ENCODE data around the gene SH3PXD2A. TPM values are rescaled to one million over a fixed set of nuclear protein-coding genes. Genes with fewer than 3 reads are reported as not detected.
A peak's percentile ranks its signal among the peaks of the same experiment; 100 is the strongest.
"Not testable (repeated sequence)": the region's sequence is repeated elsewhere in the genome, so short reads cannot be mapped to it uniquely, and the experiment has no call there.

Gene SH3PXD2A
- total RNA-seq, 1 donor from 2014 or later, result 67.3 TPM

DNA sequence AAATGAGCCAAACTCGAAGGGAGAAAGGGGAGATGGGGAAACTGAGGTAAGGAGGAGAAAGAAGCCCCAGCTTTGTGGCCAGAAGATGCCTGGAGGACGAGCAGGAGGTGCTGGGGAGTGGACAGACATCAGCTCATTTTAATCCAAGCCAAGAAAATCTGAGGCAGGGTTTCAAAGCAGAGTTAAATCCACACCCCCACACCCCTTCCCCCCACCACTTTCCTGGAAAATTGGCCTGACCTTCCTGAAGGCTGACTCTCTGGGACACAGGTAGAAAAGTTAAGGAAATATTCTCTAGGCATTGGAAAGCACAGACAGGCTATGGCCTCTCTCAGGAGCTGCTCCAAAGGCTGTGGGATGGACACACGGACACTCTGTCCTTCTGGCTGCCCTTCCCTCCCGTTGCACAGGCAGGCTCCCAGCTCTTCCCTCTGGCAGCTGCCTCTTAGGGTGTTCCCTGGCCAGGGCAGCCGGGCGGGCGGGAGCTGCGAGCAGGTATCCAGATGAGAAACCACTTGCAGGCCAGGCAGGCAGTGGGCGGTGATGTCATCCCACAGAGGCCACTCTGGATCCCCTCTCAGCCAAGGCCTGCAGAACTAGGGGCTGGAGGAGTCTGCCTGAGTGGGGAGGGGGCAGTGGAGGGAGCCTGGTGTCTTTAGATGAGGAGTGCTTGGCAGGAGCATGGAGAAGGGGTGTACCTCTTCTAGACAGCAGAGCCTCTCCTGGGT lies 190.1 kb downstream of the SH3PXD2A start:
- DNase-seq, result peak; percentile 72

DNA sequence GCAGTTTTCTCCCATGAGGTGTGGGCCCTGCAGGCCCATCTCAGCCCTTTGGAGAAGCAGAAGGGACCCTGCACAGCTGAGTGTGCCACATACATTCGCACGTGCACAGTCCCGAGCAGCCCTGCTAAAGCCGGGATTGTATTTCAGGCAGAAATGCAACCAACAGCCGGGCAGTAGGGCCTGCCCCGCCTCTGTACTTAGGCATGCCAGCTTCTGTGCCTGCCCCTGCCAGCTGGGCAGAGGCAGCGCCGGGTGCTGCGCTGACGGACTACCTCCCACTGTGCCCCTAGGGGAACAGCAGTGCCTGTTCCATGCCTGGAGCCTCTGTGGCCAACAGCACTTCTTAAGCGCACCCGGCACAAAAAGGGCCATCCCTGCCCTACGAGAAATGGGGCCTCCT lies 191.6 kb downstream of the SH3PXD2A start:
- DNase-seq, result peak; percentile 93

DNA sequence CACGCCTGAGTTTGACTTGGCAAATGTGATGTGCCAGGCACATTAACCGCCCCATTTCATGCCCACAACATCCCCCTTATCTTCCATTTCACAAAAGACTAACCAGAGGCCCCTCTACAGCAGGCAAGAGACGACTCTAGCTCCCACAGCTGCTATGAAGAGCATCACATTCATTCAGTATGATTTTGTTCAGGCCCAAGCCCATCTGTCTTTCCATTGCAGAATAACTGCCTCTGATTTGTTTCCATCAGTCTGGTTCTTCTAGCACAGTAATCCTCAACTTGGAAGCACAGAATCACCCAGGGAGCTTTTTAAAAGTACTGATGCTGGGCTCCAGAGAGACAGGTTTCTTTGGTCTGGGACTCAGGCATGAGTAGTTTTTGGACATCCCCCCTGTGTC lies 192.1 kb downstream of the SH3PXD2A start:
- DNase-seq, result no peak

DNA sequence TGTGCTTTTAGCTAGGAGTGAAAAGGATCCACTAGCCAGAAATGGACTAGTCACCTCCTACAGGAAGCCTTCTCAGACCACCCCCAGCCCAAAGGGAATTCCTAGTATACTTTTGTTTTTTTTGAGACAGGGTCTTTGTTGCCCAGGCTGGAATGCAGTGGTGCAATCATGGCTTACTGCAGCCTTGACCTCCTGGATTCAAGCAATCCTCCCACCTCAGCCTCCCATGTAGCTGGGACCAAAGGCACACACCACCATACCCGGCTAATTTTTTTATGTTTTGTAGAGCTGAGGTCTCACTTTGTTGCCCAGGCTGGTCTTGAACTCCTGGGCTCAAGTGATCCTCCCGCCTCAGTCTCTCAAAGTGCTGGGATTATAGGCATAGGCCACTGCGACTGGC lies 192.7 kb downstream of the SH3PXD2A start:
- not testable (repeated sequence) for DNase-seq

DNA sequence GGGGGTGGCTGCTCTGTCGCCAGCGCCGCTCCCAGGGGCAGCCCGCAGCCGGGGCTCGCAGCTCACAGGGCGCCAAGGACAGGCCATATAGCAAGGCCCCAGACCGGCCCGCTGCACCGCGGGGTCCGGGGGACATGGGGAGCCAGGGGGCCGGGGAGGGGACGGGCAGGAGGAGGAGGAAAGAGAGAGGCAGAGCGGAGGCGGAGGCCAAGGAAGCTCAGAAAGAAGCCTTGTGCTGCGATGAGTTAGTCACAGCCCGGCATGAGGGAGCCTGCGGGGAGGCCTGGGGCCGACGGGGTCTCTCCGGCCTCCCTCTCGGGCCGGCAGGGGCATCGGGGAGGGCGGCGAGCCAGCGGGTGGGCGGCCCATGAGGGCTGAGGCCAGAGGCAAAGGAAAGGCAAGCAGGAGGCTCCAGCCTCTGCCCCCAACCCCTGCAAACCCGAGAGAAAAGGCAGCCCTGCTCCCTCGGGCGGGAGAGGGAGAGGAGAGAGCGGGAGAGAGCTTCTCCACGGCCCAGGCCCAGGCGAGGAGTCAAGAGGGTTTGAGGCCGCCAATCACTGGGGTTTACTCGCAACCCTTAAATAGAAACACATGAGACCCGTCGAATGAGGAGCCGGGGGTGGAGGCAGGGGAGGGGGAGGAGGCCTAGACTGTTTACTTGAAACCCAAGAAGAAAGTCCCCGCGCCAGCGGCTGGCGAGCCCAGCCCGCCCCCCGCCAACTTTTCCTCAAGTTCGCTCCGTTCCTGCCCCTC lies 194.0 kb downstream of the SH3PXD2A start:
- peak; percentile 97 for DNase-seq

DNA sequence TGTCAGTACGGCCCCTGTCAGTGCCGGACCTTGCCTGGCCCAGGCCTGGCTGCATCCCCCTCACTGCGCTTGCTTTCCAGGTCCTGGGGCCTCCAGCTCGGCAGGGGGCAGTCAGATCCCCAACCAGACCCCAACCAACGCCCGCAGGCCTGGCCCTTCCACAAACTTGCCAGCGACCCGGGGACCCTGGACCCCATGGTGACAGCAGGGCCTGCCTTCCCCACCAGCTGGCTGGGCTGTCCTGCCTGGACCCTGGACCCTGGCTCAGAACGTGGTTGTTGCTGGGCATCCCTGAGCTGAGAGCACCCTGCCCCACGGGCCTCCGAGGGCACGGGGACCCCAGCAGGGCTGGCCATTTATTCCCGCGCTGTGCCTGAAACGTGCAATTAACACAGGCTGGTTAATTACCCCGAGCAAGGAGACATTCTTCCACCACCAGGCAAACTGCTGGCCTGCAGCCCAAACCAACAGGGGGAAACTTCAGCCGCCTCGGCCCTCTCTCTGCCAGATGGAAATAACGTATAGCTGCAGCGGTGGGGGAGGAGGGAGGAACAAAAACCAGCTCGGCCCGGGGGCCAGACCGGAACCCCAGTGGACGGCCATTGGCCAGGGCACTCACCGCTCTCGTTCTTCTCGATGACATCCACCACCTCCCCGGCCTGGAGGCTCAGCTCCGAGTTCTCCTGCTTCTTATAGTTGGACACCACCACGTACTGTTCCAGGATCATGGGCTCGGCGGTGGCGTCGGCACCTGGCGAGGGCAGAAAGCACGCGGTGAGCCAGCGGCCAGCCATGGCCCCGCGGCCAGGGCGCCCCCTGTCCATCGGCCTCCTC lies 194.8 kb downstream of the SH3PXD2A start:
- DNase-seq, result peak; percentile 83

DNA sequence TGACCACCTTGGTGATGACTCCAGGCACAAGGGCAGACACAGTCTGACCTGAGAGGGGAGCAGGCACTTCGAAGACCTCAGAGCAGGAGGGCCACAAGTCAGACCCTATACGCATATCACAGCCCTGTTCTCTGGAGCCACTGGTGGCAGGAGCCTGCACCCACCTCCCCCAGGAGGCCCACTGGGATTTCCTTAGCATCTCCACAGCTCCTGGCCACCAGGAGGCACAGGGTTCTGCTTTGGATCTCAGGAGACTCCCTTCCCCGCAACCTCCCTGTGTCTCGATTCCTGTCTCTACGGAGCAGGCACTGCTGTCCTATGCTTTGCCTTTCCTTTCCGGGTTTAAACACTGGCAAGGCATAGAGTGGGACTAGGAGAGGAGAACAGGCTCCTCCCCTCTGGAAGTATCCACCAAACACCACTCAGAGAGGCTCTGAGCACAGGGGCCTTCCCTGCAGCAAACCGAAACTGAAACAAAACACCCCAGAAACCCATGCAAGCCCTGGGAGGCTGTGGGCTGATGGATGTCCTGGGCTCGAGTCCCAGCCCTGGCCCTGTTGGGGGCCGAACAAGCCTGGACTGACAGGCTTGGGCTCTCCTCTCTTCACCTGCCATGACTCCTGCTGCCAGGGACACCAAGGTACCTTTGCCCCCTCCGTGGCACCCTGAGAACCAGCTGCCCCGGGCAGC lies 195.6 kb downstream of the SH3PXD2A start:
- DNase-seq, result peak; percentile 92

DNA sequence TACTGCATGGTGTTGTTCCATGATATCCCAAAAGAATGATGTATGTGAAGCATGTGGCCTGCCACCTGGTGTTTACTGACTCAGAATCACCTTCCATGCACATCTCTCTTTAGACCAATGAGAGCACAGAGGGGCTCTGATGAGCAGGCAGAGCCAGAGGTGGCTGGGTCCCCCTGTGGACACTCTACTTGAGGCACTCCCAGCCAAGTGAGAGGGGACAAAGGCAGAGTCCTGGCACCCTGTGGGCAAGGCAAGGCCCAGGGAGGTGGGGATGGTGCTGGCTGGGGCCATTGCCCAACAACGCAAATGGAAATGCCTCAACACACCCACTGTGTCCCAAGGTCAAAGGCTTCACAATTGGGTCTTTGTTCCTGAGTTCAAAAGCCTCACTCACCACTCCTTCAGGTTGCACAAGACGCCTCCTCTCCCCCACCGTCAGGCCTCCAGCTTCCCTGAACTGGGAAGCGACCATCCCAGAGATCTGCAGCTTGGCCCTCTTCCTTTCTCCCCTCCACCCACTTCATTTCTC lies 197.3 kb downstream of the SH3PXD2A start:
- DNase-seq, result no peak

DNA sequence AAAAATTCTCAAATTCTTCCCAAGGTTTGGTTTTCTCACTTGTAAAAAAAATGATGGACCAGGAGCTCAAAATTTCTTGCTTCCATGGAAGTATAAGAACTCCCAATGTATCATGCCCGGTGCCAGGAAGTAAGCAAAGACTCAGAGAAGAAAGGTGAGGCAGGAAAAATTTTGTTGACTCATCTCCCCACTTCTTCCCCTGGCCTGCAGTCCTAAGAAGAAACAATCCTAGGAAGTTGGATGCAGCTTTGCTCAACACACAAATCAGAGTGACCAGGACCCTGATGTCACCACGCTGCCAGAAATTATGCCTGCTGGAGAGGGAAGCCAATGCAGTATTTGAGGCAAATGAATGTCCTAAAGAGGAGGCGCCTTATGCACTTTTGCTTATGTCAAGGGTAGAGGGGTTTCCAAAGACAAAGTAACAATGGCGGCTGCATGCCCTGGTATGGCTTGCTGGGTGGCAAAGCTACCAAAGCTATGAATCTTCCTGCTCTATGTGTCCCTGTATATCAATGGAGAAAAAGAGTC lies 198.2 kb downstream of the SH3PXD2A start:
- DNase-seq, result no peak

DNA sequence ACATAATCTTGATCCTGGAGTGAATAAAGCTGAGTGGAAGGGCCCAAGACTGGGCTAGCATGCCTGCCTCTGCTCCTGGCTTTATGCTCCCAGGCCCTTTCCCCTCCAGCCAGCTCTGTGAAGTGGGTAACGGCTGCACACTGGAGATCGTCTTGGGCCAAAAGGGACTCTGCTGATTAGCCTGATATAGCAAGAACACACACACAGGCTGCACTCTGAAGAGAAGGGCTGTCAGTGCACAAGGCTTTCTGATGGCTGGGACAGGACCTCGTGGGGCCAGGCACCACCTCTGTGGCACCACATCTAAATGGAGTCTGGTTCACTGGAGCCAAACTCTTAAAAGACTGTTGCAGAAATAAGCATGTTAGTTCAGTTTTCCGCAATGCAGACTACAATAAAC lies 200.5 kb downstream of the SH3PXD2A start:
- DNase-seq, result no peak

DNA sequence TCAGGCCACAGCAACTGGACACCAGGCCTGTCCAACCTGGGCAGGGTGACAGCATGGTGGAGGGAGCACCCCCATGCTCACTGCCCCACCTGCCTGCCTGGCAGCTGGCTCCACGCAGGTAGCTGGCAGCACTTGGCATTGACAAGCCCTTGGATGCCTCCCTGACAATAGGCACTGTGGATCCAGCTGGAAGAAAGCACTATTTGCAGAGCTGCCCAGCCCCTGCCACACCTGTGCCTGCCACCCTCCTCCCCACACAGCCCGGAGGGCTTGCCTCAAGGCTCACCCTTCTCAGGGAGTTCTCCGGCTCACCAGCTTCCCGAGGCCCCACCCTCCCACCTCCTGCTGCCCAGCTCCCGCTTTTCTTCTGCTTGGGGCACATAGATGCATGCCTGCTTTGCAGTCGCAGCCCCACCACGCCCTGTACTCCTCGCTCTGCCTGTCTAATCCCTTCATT lies 201.8 kb downstream of the SH3PXD2A start:
- no peak for DNase-seq

DNA sequence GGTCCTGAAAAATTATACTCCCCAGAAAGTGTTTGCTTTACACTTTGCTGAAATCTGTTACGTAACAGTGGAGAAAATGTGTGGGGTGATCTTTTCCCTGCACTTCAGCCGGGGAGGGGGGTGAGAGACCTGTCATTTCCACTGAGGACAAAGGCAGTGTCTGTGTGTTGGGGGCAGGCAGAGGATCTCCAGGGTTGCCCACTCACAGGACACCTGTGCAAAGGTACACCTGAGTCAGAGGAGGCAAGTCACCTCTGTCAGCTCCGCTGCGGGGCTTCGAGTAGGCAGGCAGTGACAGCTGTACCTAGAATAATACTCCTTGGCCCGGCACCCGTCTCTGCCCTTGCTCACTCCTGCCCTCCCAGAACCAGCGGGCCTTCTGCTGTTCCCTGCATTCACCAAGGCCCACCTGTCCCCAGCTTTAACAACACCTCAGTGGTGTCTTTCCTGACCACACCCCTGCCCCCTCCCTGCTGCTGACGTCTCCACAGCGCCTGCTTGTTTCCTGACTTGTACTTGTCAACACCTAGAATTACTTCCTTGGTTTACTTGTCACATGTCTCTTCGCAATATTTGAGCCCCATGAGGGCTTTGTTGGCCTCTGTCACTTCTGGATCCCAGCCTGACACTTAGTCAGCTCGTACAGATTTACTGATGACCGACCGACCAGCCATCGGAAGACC lies 202.6 kb downstream of the SH3PXD2A start:
- no peak for DNase-seq

DNA sequence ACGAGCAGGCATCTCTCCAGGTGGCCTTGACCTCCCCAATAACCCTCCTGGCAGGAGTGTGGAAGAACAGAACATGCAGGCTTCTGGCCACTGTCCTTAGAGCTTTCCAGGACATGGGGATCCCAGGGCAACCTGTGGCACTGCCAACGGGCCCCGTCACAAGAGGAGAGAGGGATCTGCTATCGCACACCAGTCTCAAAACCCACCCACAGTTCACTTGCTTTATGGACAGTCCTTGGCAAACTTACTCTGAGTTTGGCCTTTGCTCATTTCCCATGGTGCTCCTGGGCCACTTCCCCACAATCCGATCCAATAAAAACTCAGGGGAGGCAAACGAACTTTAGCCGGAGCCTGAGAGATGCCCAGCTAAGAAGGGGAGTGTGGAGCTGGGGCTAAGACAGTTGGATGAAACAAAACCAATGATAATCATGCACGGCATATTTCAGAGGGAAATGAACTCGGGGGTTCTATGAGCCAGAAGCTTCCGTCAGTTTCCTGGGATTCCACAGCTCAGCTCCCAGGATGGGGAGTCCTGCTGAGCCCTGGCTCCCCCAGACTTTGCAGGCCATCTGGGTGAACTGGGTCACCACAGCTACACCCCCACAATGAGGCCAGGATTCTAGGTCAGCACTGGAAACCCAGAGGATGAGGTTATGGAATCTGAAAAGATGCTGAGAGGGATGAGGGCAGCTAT lies 203.4 kb downstream of the SH3PXD2A start:
- no peak for DNase-seq

DNA sequence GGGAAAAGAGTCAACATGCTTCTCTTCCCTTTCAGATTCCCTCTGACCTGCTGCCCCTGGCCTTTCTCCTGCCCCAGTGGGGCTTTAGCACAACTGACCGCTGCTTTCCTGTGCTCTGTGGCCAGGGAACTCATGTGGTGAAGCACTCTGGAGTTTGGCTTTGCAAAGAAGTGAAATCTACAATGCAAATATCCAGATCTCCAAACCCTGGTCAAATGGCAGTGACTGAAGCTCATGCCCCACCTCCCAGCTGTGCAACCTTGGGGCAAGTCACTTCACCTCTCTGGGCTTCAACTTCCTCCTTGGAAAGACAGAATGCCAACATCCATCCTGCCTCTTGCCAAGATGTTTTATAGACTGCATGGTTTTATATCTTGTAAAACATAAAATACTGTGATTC lies 204.0 kb downstream of the SH3PXD2A start:
- no peak for DNase-seq

DNA sequence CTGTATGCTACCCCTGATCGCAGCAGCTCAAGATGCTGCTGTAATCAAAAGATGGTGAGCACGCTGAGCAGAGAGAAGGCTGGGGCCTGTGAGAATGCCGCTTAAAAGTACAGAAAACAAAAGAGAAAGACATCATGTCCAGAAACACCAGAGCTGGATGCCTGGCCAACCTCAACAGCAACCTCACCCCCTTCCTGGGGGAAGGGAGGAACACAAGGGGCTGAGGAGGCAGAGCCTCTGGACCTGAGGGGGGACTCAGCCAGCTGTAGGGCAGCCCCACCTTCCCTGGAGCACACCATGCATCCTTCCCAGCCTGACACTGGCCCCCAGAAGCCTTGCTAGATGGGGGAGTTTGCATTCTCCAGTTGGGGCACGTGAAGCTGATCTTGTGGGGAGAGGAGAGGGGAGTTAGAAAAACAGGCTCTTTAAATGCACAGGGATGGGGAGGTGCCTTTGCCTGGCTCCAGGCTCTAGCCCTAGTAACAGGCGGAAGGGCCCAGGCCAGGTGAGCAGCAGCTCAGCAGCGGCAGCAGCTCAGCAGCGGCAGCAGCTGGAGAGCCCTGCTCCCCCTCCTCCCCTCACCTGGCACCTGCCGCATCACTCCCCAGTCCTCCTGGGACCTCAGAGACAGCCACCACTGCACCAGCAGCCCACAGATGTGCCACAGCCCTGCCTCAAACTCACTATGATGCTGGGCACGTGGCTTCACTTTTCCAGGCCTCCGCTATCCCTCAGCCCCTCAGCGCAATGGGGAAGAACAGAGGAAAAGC lies 205.5 kb downstream of the SH3PXD2A start:
- no peak for DNase-seq

DNA sequence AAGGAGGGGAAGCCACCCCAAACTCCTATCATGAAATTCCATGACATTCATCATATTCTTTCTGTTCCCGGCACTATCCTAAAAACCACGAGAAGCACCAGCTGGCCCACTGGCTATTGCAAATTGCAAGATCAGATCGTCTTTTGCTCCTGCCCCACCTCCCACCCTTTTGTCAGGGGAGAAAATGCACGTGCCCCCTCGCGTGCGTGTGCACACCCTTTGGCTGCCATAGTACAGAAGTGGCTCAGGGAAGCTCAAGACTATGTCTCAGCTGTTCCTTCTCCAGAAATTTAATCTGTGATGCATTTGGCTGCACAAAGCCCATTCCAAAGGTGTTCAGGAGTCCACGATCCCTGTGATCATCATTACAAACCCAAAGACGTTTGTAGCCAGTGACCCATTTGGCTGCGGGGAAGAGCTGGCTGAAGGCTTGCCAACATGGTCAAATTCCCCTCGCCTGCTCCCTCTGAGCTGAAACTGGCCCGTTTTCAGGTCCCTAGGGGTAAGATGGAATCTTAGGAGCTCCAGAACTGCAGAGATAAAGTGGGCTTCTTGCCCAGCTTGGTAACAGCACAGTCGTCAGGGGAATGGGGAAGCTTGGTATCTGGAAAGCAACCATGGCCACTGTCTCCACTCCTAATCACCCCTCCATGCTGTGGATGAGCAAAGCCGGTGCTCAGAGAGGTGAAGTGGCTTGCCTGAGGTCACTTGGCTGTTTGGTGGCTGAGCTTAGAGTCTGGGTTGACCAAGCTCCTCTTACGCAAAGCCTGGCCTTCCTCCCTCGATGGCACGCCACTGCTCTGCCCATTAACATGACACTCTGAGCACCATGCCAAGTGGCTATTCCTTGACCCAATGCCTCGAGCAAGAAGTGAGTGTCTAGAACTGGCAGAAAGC lies 206.5 kb downstream of the SH3PXD2A start:
- DNase-seq, result peak; percentile 55

DNA sequence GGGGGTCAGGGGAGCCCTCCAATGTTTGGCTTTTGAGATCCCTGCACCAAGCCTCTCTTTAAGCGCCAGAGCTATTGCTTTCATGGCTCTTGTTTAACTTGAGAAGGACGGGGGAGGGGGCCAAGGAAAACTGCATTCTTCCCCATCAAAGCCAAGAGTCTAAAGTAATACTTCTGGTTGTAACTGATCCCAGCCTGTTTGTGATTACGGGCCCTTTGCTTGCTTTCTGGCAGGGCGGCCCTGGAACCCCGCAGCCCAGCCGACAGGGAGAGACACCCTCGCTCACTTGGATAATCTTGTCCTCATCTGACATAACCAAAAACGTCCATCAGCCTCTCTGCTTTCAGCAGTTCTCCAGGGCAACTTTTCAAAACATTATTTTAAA lies 207.1 kb downstream of the SH3PXD2A start:
- DNase-seq, result peak; percentile 60

DNA sequence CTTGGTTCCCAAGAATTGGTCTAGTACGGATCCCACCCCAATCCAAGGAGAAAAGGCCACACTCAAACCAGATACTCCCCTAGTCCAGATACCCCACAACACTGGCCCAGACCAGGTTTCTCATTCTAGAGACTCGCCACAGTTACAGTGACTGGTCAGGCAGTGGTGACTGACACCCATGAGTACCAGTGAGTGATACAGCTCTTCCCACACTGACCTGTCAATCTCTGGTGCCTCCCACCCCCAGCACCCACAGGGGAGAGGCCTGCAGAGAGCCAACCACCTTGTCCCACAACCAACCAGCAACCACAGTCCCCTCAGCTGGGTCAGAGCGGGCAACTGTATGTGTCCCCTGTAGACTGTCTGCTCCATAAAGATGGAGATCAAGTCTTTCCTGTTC lies 209.1 kb downstream of the SH3PXD2A start:
- DNase-seq, result no peak
